Fibroblast of peridontal ligament (primary cell): ENCODE results near the gene SGCG.
A peak's percentile ranks its signal among the peaks of the same experiment; 100 is the strongest.
"Not testable (repeated sequence)": the region's sequence is repeated elsewhere in the genome, so short reads cannot be mapped to it uniquely, and the experiment has no call there.

Experiments
- DNase-seq: peaks from one replicate; pipeline ENCODE4 v3.0.0-alpha.2; 2010; ENCODE audit errors: extremely low read depth

Gene SGCG

GRCh38 chr13:23205807-23206206 is 25.0 kb downstream of the SGCG start:
- no peak for DNase-seq

- DNase-seq = no peak
Observed at GRCh38 chr13:23212671-23213070, 31.9 kb downstream of the SGCG start.

- no peak for DNase-seq
Observed at GRCh38 chr13:23231241-23231640, 50.5 kb downstream of the SGCG start.

GRCh38 chr13:23235994-23236393 is 55.2 kb downstream of the SGCG start:
- DNase-seq = no peak

- DNase-seq = no peak
Observed at GRCh38 chr13:23243066-23243465, 62.3 kb downstream of the SGCG start.

GRCh38 chr13:23248410-23248809 is 67.6 kb downstream of the SGCG start:
- not testable (repeated sequence) for DNase-seq

- DNase-seq = no peak
Observed at GRCh38 chr13:23254506-23254905, 73.7 kb downstream of the SGCG start.

GRCh38 chr13:23267571-23267970 is 86.8 kb downstream of the SGCG start:
- DNase-seq = no peak

GRCh38 chr13:23268441-23268840 is 87.7 kb downstream of the SGCG start:
- no peak for DNase-seq

GRCh38 chr13:23271331-23271730 is 90.6 kb downstream of the SGCG start:
- DNase-seq = no peak

GRCh38 chr13:23273498-23273897 is 92.7 kb downstream of the SGCG start:
- no peak for DNase-seq

GRCh38 chr13:23279321-23279720 is 98.5 kb downstream of the SGCG start:
- no peak for DNase-seq

- DNase-seq = no peak
Observed at GRCh38 chr13:23288564-23288963, 107.8 kb downstream of the SGCG start.

GRCh38 chr13:23288995-23289394 is 108.2 kb downstream of the SGCG start:
- no peak for DNase-seq

- DNase-seq = no peak
Observed at GRCh38 chr13:23289917-23290357, 109.2 kb downstream of the SGCG start.

GRCh38 chr13:23292586-23292985 is 111.8 kb downstream of the SGCG start:
- no peak for DNase-seq

GRCh38 chr13:23314837-23315236 is 134.1 kb downstream of the SGCG start:
- not testable (repeated sequence) for DNase-seq

GRCh38 chr13:23319883-23320224 is 139.1 kb downstream of the SGCG start:
- no peak for DNase-seq

GRCh38 chr13:23320926-23321534 is 140.3 kb downstream of the SGCG start:
- DNase-seq = no peak

GRCh38 chr13:23321535-23322241 is 140.9 kb downstream of the SGCG start:
- DNase-seq = peak; percentile 89

GRCh38 chr13:23322353-23323336 is 141.9 kb downstream of the SGCG start:
- no peak for DNase-seq

- no peak for DNase-seq
Observed at GRCh38 chr13:23323946-23324709, 143.3 kb downstream of the SGCG start.
